SK-N-MC (cell line): ENCODE results near the gene ADK.

ENCODE experiments used
- FOXP2 ChIP-seq: optimal IDR thresholded peaks from 2 replicates; pipeline ENCODE3; 2011; ENCODE audit warnings: mild to moderate bottlenecking, moderate library complexity; ENCODE audit not compliant: insufficient read depth; ENCODE audit errors: extremely low read length, control extremely low read depth
- POLR2AphosphoS5 ChIP-seq: IDR thresholded peaks from 2 replicates; pipeline ENCODE4 v1.6.1; 2012; ENCODE audit warnings: mild to moderate bottlenecking, low read depth, low read length, borderline replicate concordance

DNA sequence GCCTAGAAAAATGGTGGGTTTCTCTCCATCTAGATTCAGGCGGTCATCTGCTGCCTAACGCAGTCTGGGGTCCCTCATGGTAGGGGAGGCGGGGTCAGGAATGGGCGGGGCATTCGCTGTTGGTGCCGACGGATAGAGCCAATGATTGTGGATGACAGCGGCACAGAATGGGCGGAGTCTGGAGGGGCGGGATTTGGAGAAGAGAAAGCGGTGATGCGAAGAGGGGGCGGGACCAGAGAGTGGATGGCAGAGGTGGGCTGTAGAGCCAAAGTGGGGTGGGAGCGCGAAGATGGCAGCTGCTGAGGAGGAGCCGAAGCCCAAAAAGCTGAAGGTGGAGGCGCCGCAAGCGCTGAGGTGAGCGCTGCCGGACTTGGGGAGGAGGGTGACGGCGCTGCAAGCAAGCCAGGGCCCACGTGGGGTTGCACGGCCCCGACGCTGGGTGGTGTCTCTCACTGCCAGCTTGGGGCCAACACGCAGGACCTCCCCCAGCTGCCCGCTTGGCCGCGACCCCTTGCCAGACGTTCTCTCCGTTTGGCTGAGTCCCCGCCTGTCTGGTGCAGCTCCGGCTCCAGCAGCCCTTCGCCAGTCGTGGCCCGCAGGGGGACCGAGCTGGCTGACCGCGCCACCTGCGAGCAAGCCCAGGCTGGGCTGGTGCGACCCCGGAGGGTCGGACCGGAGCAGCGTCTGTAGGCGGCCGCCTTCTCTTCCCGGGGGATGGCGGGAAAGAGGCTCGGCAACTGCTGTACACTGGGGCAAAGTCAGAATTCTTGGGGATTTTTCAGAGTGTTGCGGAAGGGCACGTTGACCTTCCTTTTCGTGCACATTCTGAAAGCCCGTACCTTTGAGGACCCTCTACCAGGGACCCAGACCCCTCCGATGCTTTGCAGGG is at the start of gene ADK:
- no peak; the same call in 1 of the 2 replicates for TF ChIP-seq POLR2AphosphoS5
- no peak for TF ChIP-seq FOXP2
